ENCODE measurements around the gene SVOP.

Gene SVOP

DNA sequence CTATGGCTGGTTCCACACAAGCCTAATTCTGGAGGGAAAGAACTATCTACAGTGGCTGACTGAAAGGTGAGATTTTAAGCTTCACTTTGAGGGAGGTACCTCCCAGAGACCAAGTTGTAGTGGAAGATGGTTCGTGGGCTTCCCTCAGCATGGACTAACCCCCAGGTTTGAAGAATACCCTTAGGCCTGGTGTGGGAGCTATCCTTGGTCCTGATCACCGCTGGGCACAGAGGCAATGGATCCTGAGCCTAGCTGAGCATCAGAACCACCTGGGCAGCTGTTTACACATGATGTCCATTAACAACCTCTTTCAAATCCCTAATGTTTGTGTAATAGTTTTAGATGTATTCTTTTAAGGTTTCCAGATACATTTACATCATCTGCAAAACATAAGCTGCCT is 130.7 kb downstream of the SVOP start:
- Histone ChIP-seq H3K79me2 (ENCODE audit: insufficient read depth, low read length) (no peaks in the 10 kb centered on the region), H3K27me3 (ENCODE audit: low read length) (no peaks in the 10 kb centered on the region), H3K36me3 (ENCODE audit: low read length) (no peaks in the 10 kb centered on the region), H3K4me3 (ENCODE audit: insufficient read depth, low read length, poor library complexity, severe bottlenecking) (no peak overlapping the region), H3F3A (ENCODE audit: insufficient read depth) (no peaks in the 10 kb centered on the region), H2AFZ (ENCODE audit: low read depth, low read length, severe bottlenecking) (no peak overlapping the region), H3K4me2 (ENCODE audit: low read depth, low read length, poor library complexity, severe bottlenecking) (no peak overlapping the region), H4K20me1 (ENCODE audit: low read depth, low read length) (no peaks in the 10 kb centered on the region), H3K9ac (ENCODE audit: low read length) (no peak overlapping the region), H3K27ac (ENCODE audit: low read depth, low read length) (no peak overlapping the region), H3K9me3 (ENCODE audit: insufficient read depth, low read length) (no peaks in the 10 kb centered on the region), H3K9me2 (replicated peaks; ENCODE audit: insufficient read depth, low read length) (no peaks in the 10 kb centered on the region)
- no peak for TF ChIP-seq EZH2phosphoT487 (conservative IDR thresholded peaks at IDR 0.05; ENCODE audit: low read length)
- TF ChIP-seq, protein P1, sequence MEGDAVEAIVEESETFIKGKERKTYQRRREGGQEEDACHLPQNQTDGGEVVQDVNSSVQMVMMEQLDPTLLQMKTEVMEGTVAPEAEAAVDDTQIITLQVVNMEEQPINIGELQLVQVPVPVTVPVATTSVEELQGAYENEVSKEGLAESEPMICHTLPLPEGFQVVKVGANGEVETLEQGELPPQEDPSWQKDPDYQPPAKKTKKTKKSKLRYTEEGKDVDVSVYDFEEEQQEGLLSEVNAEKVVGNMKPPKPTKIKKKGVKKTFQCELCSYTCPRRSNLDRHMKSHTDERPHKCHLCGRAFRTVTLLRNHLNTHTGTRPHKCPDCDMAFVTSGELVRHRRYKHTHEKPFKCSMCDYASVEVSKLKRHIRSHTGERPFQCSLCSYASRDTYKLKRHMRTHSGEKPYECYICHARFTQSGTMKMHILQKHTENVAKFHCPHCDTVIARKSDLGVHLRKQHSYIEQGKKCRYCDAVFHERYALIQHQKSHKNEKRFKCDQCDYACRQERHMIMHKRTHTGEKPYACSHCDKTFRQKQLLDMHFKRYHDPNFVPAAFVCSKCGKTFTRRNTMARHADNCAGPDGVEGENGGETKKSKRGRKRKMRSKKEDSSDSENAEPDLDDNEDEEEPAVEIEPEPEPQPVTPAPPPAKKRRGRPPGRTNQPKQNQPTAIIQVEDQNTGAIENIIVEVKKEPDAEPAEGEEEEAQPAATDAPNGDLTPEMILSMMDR (IDR thresholded peaks at IDR 0.05; ENCODE audit: insufficient read depth, low read length, poor library complexity, severe bottlenecking) = no peak

DNA sequence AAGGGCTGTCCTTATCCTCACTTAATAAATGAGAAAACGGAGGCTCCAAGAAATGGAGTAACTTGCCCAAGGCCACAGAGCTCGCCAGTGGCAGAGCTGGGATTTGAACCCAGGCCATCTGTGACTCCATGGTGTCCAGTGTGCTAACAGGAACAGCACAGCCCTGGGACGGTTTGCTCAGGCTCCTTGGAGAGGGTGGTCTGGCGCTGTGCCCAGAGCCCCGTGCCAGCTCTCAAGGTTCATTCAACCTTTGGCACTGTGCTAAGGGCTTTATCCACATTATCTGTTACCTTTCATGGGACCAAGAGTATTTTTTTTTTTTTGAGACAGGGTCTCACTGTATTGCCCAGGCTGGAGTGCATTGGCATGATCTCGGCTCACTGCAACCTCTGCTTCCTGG is 132.8 kb downstream of the SVOP start:
- Histone ChIP-seq H3K79me2 (ENCODE audit: insufficient read depth, low read length) (no peaks in the 10 kb centered on the region), H4K20me1 (ENCODE audit: low read depth, low read length) (no peaks in the 10 kb centered on the region), H3F3A (ENCODE audit: insufficient read depth) (no peaks in the 10 kb centered on the region), H3K27me3 (ENCODE audit: low read length) (no peaks in the 10 kb centered on the region), H3K27ac (ENCODE audit: low read depth, low read length) (no peak overlapping the region), H3K36me3 (ENCODE audit: low read length) (no peaks in the 10 kb centered on the region), H2AFZ (ENCODE audit: low read depth, low read length, severe bottlenecking) (no peak overlapping the region), H3K4me2 (ENCODE audit: low read depth, low read length, poor library complexity, severe bottlenecking) (no peak overlapping the region), H3K4me3 (ENCODE audit: insufficient read depth, low read length, poor library complexity, severe bottlenecking) (no peak overlapping the region), H3K9me2 (replicated peaks; ENCODE audit: insufficient read depth, low read length) (no peaks in the 10 kb centered on the region), H3K9ac (ENCODE audit: low read length) (no peak overlapping the region), H3K9me3 (ENCODE audit: insufficient read depth, low read length) (no peaks in the 10 kb centered on the region)
- TF ChIP-seq EZH2phosphoT487 (conservative IDR thresholded peaks at IDR 0.05; ENCODE audit: low read length) = no peak
- TF ChIP-seq, protein P1 (IDR thresholded peaks at IDR 0.05; ENCODE audit: insufficient read depth, low read length, poor library complexity, severe bottlenecking) = no peak

DNA sequence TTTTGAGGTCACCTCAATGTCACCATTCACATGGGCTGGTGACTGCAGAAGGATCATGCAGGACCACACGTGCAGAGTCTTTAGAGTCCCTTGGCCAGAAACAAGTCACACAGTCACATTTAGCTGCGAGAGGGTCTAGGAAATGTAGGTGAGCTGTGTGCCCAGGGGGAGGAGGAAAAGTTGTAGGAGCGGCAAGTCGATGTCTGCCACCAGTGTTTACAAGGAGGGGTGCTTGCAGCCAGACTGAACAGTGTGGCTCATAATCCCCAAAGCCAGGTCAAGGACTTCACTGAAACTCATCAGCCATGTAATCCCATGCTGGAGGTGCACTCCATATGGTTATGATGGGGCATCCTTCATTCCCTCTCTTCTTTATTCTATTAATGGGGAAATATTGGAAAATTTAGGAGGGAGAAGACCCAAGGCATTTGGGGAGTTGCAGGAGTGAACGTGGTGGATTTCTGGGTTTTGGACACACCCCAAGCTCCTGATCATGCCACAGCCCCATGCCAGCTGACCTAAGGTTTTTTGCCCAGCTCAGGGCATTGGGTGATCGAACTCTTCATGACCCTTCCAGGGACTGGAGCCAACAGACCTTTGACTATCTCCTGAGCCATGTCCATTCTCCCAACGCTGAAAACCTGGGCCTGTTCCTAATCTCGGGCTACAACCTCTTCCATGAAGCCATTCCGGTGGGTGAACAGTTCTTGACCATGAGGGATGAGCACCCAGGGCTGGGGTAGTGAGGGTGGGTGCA is 133.8 kb downstream of the SVOP start:
- Histone ChIP-seq H3K27ac (ENCODE audit: low read depth, low read length) (no peak overlapping the region), H3K4me2 (ENCODE audit: low read depth, low read length, poor library complexity, severe bottlenecking) (no peak overlapping the region), H3K36me3 (ENCODE audit: low read length) (no peaks in the 10 kb centered on the region), H3F3A (ENCODE audit: insufficient read depth) (no peaks in the 10 kb centered on the region), H3K27me3 (ENCODE audit: low read length) (no peaks in the 10 kb centered on the region), H3K9ac (ENCODE audit: low read length) (no peak overlapping the region), H3K9me3 (ENCODE audit: insufficient read depth, low read length) (no peaks in the 10 kb centered on the region), H3K4me3 (ENCODE audit: insufficient read depth, low read length, poor library complexity, severe bottlenecking) (no peak overlapping the region), H4K20me1 (ENCODE audit: low read depth, low read length) (no peaks in the 10 kb centered on the region), H3K9me2 (replicated peaks; ENCODE audit: insufficient read depth, low read length) (no peaks in the 10 kb centered on the region), H2AFZ (ENCODE audit: low read depth, low read length, severe bottlenecking) (no peak overlapping the region), H3K79me2 (ENCODE audit: insufficient read depth, low read length) (no peaks in the 10 kb centered on the region)
- TF ChIP-seq, protein P1 (IDR thresholded peaks at IDR 0.05; ENCODE audit: insufficient read depth, low read length, poor library complexity, severe bottlenecking) = no peak
- no peak for TF ChIP-seq EZH2phosphoT487 (conservative IDR thresholded peaks at IDR 0.05; ENCODE audit: low read length)

Measured in SU-DHL-6 (cell line).